Endothelial cell of umbilical vein (primary cell): ENCODE results near the gene WDHD1. TPM values are rescaled to one million over a fixed set of nuclear protein-coding genes. Genes with fewer than 3 reads are reported as not detected.

Experiments used
- BruUV-seq: library from RNA; stranded (reverse); fragments of 400-500 nt; replicated peaks from 2 replicates; lab custom pipeline; 2021; lab: Mats Ljungman, UMichigan
- CTCF ChIA-PET: fragments of 300-600, 350-600 bp; sonication (Branson Sonifier 250); formaldehyde crosslinking; loops from one replicate; lab custom pipeline; 2021; ENCODE audit warnings: antibody characterized with exemption, inconsistent platforms; lab: Charles Lee
- POLR2A ChIA-PET: fragments of 300-600, 350-600 bp; sonication (Branson Sonifier 250); formaldehyde crosslinking; loops from one replicate; lab custom pipeline; 2021; ENCODE audit warnings: antibody characterized with exemption, inconsistent platforms; lab: Charles Lee
- DNase-seq: peaks from one replicate; pipeline ENCODE4 v3.0.0-alpha.2; 2011; ENCODE audit warnings: low read depth, low spot score
- FAIRE-seq: peaks from 2 replicates; lab custom pipeline; 2011; peaks lifted over from hg19 to GRCh38; lab: Jason Lieb, UNC
- H2AFZ ChIP-seq: 2 replicates; pipeline ENCODE4 v1.6.0; 2012; ENCODE audit warnings: low read depth, low read length, control low read depth, inconsistent platforms
- H3K27ac ChIP-seq: 2 replicates; pipeline ENCODE4 v1.5.1; 2011; ENCODE audit warnings: low read depth, mild to moderate bottlenecking, control low read depth, low read length, moderate library complexity; ENCODE audit not compliant: insufficient read depth
- H3K27me3 ChIP-seq, 2 experiments: 2 replicates each; pipeline versions ENCODE4 v1.6.0 to v1.6.1; 2011; ENCODE audit warnings: low read length in 2 of 2, mixed read lengths in 1 of 2; ENCODE audit not compliant: control insufficient read depth in 2 of 2, insufficient read depth in 2 of 2
- H3K36me3 ChIP-seq, 2 experiments: 2 replicates in 1 of 2; 3 replicates in 1 of 2; pipeline ENCODE4 v1.5.1; 2011; ENCODE audit warnings: low read length in 2 of 2, mild to moderate bottlenecking in 1 of 2, moderate library complexity in 1 of 2; ENCODE audit not compliant: control insufficient read depth in 2 of 2, insufficient read depth in 2 of 2; ENCODE audit errors: extremely low read depth in 1 of 2
- H3K4me1 ChIP-seq: 3 replicates; pipeline ENCODE4 v1.5.1; 2011; ENCODE audit warnings: mild to moderate bottlenecking, low read length; ENCODE audit not compliant: control insufficient read depth, insufficient read depth; ENCODE audit errors: extremely low read depth
- H3K4me2 ChIP-seq: 2 replicates; pipeline ENCODE4 v1.6.1; 2011; ENCODE audit warnings: low read length, control low read depth, mixed read lengths; ENCODE audit not compliant: insufficient read depth
- H3K4me3 ChIP-seq, 3 experiments: fragments of 200-600 bp in 1 of 3; sonication (generic), shearing (Covaris generic) in 1 of 3; replicated peaks in 1 of 3; 2 replicates each; pipeline ENCODE4 v1.5.1; 2011 to 2016; ENCODE audit warnings: control low read depth in 3 of 3, low read length in 3 of 3, mild to moderate bottlenecking in 2 of 3, inconsistent platforms in 1 of 3, low read depth in 1 of 3, moderate library complexity in 1 of 3; ENCODE audit not compliant: insufficient read depth in 1 of 3
- H3K79me2 ChIP-seq: 2 replicates; pipeline ENCODE4 v1.6.0; 2012; ENCODE audit warnings: low read length, inconsistent platforms; ENCODE audit not compliant: control insufficient read depth, insufficient read depth
- H3K9ac ChIP-seq: replicated peaks from 2 replicates; pipeline ENCODE3; 2011; ENCODE audit warnings: low read length, control low read depth; ENCODE audit not compliant: insufficient read depth; ENCODE audit errors: extremely low read depth
- H3K9me1 ChIP-seq: replicated peaks from 3 replicates; pipeline ENCODE4 v1.6.0; 2011; ENCODE audit warnings: mild to moderate bottlenecking, low read length; ENCODE audit not compliant: control insufficient read depth, insufficient read depth; ENCODE audit errors: extremely low read depth
- H3K9me3 ChIP-seq: replicated peaks from 2 replicates; pipeline ENCODE4 v1.5.1; 2012; ENCODE audit warnings: low read length, inconsistent platforms; ENCODE audit not compliant: control insufficient read depth, insufficient read depth
- H4K20me1 ChIP-seq: replicated peaks from 2 replicates; pipeline ENCODE3; 2011; ENCODE audit warnings: mild to moderate bottlenecking, low read length; ENCODE audit not compliant: control insufficient read depth, insufficient read depth; ENCODE audit errors: extremely low read depth
- EZH2 ChIP-seq: IDR thresholded peaks from 2 replicates; pipeline ENCODE4 v1.6.1; 2012; ENCODE audit warnings: borderline replicate concordance, low read depth, mild to moderate bottlenecking, moderate library complexity, low read length, inconsistent platforms; ENCODE audit not compliant: severe bottlenecking
- GATA2 ChIP-seq: IDR thresholded peaks from 2 replicates; pipeline ENCODE4 v1.7.0; 2011; ENCODE audit warnings: low read depth, mild to moderate bottlenecking, moderate library complexity, mixed read lengths, low read length; ENCODE audit not compliant: insufficient read length, insufficient read depth
- JUN ChIP-seq: IDR thresholded peaks from 2 replicates; pipeline ENCODE4 v1.6.1; 2011; ENCODE audit warnings: borderline replicate concordance, low read depth; ENCODE audit not compliant: insufficient read length, insufficient read depth
- POLR2A ChIP-seq: IDR thresholded peaks from 2 replicates; pipeline ENCODE4 v1.6.1; 2012; ENCODE audit warnings: low read depth, mild to moderate bottlenecking, control low read depth, low read length
- POLR2AphosphoS5 ChIP-seq: IDR thresholded peaks from 2 replicates; pipeline ENCODE4 v1.6.1; 2012; ENCODE audit warnings: low read depth, mild to moderate bottlenecking, control low read depth, low read length, moderate library complexity; ENCODE audit not compliant: insufficient read depth
- dilution Hi-C: fragments of 300-500 bp; cut with MboI; formaldehyde crosslinking; loops from one replicate; pipeline ENCODE4 v1.15.0; 2019; ENCODE audit warnings: low sequenced_read_pairs; ENCODE audit not compliant: extremely low pct_ligation_motif_present
- intact Hi-C: fragments of 100-400 bp; cut with micrococcal nuclease; formaldehyde crosslinking; loops from one replicate; pipeline ENCODE4 v1.10.0; 2022
- polyA plus RNA-seq, 4 experiments: library from polyadenylated mRNA; depleted of rRNA in 3 of 4; stranded (reverse) in 3 of 4; unstranded in 1 of 4; fragments of >200 nt; gene quantifications; 2 replicates each; pipeline versions ENCODE4 v1.2.1 to v1.2.3, GENCODE V29; 2011 to 2012; ENCODE audit warnings: missing spikeins in 1 of 4
- total RNA-seq: library from RNA; stranded (reverse); gene quantifications from 2 replicates; pipeline ENCODE4 v1.2.3, GENCODE V29; 2021
- TF ChIP-seq, protein P1 (sequence below): IDR thresholded peaks from 2 replicates; pipeline ENCODE4 v1.6.1; 2011; ENCODE audit not compliant: insufficient read depth, insufficient read length
- TF ChIP-seq, protein P2 (sequence below), 2 donors: IDR thresholded peaks; 1 replicate in 1 of 2; 2 replicates in 1 of 2; pipeline ENCODE4 v1.5.1; 2011; ENCODE audit warnings: low read length in 2 of 2, mild to moderate bottlenecking in 2 of 2, moderate library complexity in 2 of 2, control low read depth in 1 of 2, inconsistent platforms in 1 of 2, low read depth in 1 of 2; ENCODE audit not compliant: insufficient read depth in 1 of 2; ENCODE audit errors: extremely low read depth in 1 of 2

Gene WDHD1
- total and polyA plus RNA-seq, 2 donors (not counting 3 experiments of a cell fraction or from before 2014, with no cell fraction given), result 3.1 to 22.5 TPM

DNA sequence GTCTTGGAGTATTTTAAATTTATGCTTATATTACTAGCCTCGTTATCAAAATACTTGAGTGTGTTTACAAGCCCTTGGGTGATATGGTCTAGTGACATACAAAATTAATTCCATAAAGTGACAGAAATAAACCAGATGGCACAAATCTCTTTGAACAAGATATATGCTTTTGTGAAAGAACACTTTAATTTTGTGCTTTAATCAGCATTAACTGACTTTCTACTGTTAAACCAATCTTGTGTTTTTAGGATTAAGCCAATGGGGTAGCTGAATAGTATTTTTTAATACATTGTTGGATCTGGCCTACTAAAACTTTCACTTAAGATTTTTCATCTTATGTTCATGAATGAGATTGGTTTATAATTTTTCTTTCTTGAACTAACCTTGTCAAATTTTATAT lies 93.9 kb downstream of the WDHD1 start:
- TF ChIP-seq, protein P1, sequence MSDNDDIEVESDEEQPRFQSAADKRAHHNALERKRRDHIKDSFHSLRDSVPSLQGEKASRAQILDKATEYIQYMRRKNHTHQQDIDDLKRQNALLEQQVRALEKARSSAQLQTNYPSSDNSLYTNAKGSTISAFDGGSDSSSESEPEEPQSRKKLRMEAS, result no peak
- TF ChIP-seq, protein P2, sequence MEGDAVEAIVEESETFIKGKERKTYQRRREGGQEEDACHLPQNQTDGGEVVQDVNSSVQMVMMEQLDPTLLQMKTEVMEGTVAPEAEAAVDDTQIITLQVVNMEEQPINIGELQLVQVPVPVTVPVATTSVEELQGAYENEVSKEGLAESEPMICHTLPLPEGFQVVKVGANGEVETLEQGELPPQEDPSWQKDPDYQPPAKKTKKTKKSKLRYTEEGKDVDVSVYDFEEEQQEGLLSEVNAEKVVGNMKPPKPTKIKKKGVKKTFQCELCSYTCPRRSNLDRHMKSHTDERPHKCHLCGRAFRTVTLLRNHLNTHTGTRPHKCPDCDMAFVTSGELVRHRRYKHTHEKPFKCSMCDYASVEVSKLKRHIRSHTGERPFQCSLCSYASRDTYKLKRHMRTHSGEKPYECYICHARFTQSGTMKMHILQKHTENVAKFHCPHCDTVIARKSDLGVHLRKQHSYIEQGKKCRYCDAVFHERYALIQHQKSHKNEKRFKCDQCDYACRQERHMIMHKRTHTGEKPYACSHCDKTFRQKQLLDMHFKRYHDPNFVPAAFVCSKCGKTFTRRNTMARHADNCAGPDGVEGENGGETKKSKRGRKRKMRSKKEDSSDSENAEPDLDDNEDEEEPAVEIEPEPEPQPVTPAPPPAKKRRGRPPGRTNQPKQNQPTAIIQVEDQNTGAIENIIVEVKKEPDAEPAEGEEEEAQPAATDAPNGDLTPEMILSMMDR (IDR thresholded peaks at IDR 0.05; ENCODE audit: extremely low read depth in 1 of 2, insufficient read depth in 1 of 2, low read depth in 1 of 2, low read length in 2 of 2), result no peak
- TF ChIP-seq POLR2AphosphoS5, result no peak
- no peak for TF ChIP-seq POLR2A
- no peak for TF ChIP-seq GATA2
- no peak for TF ChIP-seq EZH2
- TF ChIP-seq JUN, result no peak
- no peak for FAIRE-seq
- POLR2A ChIA-PET, result no interaction called here
- CTCF ChIA-PET, result no interaction called here
- H3K4me2 ChIP-seq, result no peak overlapping the region
- dilution Hi-C loops, result no loop called here
- no peaks in the 10 kb centered on the region for H3K9me3 ChIP-seq
- no TSS peak for BruUV-seq
- intact Hi-C loops, result no loop called here
- DNase-seq, result no peak
- H3K79me2 ChIP-seq, result no peaks in the 10 kb centered on the region
- no peaks in the 10 kb centered on the region for H3K27me3 ChIP-seq
- H3K4me1 ChIP-seq, result no peaks in the 10 kb centered on the region
- H3K27ac ChIP-seq, result no peak overlapping the region
- H3K4me3 ChIP-seq, result no peak overlapping the region
- H3K9me1 ChIP-seq, result no peaks in the 10 kb centered on the region
- no peak overlapping the region for H3K9ac ChIP-seq
- H2AFZ ChIP-seq, result no peak overlapping the region
- no peaks in the 10 kb centered on the region for H3K36me3 ChIP-seq
- no peaks in the 10 kb centered on the region for H4K20me1 ChIP-seq
